ENCODE data around the gene MAP4. TPM values are rescaled to one million over a fixed set of nuclear protein-coding genes. Genes with fewer than 3 reads are reported as not detected.
"Not testable (repeated sequence)": the region's sequence is repeated elsewhere in the genome, so short reads cannot be mapped to it uniquely, and the experiment has no call there.

The MAP4 gene
- total RNA-seq, 1 donor from 2014 or later, result 107 TPM

DNA sequence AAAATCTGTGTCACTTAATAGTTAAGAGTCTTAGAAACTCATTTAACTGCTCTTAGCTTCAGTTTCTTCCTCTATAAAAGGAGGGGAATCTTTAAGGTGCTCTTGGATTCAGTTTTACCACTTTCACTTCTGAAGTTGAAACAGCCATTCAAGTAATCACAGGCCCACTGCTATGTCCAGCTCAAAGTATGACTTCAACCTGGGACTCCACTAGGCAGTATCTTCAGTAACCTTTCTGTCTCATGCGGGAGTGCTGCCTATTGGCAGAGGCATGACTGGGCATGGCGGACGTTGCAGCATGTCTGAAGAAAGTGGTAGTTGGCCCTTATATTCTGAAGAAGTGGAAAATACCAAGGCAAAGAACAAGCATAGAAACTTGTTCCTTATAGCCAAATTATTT, 121.0 kb downstream of the MAP4 start:
- peak; percentile 53 for ATAC-seq

DNA sequence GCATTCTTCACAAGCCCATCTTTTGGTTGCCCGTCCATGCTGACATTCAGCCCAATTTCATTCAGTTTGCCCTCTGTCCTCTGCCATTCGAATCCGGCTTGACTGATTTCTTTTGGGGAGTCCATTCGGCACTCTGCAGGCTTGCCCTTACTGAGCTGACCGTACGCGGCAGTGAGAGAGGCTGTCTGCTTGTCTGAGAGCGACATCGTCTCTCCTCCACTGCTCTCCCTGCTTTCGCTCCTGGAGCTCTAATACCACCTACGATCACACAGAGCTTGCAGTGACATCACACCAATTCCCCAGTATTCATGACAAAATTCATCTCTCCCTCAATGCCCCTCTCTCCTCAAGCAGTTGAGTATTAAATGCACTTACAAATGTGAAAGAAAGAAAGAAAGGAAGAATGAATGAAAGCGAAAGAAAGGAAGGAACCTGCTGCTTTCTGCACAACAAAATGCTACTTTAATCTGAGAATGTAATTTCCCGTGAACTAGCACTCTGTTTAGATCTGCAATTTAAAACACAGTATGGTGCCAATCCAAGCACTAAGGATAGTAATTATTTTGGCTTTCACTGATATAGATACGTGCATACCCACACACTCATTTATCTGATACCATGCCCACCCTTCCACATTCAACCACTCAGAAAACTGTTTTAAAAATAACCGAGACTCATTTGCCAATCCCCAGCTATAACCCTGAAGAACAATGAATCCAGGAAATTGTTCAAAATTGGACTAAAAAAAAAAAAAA, 123.8 kb downstream of the MAP4 start:
- no peak for ATAC-seq

DNA sequence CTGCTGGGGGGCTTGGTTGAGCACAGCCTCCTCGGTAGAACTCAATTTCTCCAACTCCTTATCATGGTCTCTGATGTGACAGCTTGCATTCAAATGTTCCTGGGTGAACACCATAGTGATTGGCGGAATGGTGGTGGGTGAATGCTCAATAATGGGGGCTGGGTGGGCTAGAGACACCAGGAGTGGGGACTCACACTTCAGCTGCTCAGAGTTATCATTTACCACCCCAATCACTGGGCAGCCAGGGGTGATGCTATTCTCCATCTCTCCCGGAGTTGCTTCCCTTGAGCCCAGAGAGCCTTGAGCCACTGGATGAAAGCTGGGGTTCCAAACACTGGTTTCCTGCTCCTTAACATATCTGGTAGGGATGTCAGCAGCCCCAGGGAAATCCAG, 124.6 kb downstream of the MAP4 start:
- no peak for ATAC-seq

DNA sequence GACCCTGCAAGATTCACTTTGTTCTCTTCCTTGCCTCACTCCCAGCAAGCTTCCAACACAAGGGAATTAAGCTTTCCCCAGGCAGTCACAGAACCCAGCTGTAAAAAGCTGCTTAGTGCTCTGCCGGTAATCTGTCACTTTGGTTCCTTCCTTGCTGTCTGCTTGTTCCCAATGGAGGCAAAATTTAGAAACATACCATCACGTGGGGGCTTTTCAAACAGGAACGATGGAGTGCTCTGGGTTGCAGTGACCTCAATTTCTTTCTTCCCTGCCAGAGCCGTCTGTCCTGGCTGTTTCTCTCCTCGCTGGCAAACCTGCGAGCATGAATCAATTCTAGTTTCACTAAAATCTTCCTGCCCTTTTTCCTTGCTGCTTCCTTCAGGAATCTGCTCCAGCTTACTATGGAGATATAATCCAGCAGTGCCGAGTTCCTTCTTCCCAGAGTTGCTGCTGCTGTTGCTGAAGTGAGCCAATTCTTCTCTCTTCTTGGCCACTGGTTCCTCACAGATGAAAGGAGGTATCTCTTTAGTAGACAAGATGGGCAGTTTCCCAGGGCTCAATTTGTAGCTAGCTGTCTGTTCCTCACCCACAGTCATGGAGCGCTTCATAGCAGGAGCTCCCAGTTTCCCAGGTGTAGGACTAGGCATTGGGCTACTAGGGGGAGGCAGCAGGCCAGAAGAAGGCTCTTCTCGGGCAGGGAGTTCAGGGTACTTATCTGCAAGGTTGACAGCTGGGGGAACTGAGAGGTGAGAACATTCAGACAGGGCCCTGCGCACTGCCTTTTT, 125.2 kb downstream of the MAP4 start:
- no peak for ATAC-seq

DNA sequence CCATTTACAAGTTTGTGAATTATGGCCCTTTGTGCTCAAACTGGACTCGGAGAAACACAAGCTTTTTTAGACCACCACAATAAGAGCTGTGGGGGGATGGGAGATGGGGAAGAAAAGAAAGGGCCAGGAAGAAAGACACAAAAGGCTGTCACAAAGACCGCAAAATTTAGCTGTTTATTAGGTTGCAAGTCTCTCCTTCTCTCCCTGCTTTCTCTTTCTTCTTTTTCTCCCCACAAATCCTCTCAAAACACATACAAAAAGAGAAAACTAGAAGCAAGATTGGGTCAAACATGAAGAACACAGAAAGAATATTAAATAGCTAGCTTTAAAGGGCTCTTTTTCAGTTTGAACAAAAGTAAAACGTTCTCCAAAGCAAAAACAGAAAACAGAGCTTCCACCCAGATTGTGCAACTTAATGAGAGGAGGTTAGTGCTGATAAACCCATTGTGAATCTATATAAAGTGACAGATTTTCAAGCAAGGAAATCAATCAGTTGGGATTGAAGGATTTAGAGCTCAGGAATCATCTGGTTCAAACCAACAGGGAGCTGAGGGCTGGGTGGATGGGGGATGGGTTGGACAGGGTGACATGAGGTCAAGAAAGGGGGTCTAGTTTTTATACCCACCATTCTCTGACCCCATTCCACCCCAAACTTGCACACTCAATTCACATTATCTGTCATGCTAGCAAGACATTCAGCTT, 125.9 kb downstream of the MAP4 start:
- ATAC-seq, result no peak

DNA sequence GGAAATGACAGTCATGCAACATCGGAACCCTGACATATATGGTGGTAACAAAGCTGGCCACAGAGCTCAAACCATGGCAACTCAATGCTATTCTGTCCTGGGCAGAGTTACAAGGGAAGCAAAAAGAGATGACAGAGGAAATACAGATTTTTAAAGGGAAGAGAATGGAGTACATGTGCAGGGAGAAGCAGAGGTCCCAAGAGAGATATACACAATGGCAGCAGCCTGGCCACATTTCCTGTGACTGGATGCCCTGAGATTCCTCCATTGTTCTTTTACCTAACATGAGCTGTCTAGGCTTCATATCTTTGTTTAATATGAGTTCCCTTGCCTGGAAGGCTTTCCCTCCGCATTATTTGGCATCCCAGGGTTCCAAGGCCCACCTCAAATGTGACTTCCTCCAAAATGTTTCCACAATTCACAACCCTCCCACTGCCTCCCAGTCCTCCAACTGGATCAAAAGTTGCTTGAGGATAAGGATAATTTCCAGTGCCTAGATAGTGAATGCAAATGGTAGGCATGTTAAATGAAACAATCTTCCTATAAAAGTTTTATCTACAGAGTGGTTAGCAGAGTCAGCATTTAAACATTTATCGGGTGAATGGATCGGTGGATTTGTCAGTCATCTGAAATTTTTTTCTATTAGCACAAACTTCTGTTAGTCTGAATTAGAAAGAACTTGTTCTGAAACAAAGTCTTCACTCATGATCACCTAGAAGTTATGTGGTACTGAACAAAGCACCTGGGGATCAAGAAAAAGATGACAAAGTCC, 127.0 kb downstream of the MAP4 start:
- no peak for ATAC-seq

DNA sequence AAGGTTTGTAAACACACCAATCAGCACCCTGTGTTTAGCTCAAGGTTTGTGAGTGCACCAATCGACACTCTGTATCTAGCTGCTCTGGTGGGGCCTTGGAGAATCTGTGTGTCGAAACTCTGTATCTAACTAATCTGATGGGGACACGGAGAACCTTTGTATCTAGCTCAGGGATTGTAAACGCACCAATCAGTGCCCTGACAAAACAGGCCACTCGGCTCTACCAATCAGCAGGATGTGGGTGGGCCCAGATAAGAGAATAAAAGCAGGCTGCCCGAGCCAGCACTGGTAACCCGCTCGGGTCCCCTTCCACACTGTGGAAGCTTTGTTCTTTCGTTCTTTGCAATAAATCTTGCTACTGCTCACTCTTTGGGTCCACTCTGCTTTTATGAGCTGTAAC, 128.2 kb downstream of the MAP4 start:
- ATAC-seq, result not testable (repeated sequence)

DNA sequence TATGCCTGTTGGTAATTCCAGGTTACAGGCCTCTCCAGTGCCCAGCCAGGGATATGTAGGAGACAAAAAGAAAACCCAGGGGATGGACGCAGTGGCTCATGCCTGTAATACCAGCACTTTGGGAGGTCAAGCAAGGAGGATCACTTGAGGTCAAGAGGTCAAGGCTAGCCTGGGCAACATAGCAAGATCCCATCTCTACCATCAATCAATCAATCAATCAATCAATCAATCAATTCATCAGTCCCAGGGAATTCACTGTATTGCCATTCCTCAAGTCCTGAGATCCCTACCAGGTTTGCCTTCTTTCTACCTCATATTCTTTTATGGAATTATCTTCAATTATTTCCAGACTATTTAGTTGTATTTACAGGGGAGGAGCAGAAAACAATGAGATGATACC, 131.0 kb downstream of the MAP4 start:
- ATAC-seq, result no peak

DNA sequence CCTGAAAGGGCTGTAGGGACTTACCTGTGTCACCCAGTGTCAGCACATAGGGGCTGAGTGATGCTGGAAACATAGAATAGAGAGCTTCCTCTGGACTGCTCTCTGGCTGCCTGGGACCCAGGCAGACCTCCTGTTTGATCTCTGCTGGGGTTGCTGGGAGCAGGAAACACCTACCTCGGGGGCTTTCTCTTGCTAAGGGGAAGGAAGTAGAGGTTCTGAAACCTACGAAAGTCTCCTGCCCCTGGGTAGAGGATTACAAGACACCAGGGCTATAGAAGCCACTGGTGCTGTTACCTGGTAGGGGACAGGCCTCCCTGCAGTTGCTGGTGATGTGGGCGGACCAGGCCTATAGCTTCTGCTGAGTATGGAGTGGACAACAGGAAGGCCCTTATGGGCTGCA, 131.6 kb downstream of the MAP4 start:
- ATAC-seq, result no peak

DNA sequence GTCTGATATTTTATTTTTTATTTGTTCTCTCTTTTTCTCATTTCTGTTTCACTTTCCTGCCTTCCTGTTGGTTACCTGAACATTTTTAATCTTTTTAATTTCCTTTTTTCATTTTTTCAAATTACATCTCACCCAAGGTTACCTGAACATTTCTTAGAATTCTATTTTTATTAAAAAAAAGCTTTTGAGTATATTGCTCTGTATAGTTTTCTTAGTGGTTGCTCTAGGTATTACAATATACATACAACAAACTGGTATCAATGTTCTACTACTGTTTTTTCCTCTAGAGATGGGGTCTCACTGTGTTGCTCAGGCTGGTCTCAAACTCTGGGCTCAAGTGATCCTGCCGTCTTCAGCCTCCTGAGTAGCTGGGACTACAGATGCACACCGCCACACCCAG, 133.9 kb downstream of the MAP4 start:
- ATAC-seq, result no peak

DNA sequence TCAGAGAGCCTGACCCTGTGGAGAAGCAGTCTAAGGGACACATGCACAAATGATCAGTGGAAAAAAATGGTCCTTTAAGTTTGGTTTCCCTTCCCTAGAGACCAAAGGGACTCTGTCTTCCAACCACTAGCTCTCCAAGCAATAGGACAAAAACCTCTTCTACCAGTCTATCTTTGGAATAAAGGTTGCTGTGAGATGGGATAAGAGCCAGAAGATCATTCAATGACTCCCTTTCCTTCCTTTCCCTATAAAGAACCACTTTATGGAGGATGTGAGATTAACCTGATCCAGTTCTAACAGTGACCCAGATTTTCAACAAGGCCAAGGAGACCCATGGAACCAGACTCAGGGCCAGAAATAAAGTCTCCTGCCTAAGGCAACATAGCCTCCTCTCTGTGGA, 138.5 kb downstream of the MAP4 start:
- ATAC-seq, result no peak

DNA sequence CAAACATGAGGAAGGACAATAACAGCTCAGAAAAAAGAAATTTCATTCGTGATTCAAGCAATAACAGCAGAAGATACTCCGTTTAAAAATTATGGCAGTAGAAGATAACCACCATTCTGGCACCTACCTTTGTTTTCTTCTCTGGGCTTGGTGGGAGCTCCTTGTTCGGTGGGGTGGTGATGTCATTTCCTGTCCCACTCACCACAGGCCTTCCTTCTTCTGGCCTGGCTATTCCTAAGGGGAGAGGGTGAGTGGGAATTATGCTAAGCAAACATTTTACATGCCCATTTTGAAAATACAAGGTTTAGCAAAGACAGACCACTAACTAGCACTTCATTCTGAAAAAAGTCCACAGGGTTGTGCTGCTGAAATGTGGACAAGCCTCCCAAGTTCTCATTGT, 138.9 kb downstream of the MAP4 start:
- no peak for ATAC-seq

DNA sequence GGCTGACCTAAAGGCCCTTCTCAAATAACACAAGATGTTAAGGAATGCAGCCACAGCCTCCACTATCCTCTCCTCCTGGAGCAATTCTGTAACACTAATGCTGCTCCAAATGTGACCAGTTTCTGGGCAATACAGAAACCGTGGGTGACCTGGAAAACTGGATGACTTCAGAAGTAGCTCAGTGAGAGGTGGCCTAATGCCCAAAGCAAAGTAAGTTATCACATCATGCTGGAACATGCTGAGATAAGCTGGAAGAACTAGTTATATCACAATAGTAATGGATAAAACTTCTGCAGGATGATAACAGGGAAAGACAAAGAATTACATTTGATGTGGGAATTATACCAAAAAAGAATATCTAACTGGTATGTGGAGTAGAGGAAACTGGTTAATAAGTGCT, 141.3 kb downstream of the MAP4 start:
- peak; percentile 87 for ATAC-seq

DNA sequence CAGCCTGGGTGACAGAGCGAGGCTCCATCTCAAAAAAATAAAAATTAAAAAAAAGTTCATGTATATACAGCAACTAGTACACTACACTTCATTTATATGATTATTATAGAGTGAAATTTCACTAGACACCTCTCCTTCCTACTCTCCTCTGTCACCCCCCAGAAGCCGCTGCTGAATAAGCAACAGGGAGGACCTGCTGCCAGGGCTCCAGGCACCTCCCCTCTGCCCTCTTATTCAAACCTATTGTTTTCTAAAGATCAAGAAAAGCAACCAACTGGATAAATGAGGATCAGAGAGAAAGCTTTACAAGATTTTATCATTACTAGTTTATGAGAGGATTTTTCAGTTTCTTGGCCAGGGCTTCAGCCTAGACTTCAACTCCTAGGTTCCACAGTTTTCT, 141.8 kb downstream of the MAP4 start:
- ATAC-seq, result no peak

DNA sequence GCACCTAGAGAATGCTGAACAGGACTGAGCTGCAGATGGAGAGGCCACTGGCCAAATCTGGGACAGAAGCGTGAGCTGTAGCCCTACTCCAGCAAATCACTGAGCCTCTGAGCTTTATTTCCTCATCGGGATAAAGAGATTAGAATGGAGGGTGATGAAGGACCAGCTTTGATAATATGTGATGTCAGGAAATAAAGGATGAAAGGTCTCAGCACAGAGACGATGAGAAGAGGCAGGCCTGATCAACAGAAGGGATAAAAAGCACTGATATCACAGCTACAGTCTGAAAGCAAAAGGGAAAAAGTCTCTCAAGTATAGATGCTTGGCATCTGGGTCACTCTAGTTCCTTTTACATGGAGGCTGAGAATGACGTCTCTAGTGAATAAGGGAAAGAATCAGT, 143.3 kb downstream of the MAP4 start:
- no peak for ATAC-seq

DNA sequence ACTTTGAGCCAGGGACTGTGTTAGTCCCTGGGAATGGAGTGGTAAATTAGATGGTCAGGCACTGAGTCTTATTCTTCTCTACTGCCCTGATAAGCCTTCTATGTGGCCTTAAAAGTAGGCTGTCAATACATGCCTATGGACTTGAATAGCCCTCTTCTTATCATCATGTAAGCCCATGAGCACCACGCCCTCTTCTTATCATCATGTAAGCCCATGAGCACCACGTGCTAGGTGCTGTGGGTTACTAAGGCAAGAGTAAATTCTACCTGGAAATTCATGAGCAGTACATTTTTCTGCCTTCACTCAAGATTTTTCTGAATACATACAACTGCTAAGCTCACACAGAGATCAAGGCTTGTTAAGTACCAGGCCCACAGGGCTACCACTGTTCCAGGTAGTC, 144.8 kb downstream of the MAP4 start:
- no peak for ATAC-seq

DNA sequence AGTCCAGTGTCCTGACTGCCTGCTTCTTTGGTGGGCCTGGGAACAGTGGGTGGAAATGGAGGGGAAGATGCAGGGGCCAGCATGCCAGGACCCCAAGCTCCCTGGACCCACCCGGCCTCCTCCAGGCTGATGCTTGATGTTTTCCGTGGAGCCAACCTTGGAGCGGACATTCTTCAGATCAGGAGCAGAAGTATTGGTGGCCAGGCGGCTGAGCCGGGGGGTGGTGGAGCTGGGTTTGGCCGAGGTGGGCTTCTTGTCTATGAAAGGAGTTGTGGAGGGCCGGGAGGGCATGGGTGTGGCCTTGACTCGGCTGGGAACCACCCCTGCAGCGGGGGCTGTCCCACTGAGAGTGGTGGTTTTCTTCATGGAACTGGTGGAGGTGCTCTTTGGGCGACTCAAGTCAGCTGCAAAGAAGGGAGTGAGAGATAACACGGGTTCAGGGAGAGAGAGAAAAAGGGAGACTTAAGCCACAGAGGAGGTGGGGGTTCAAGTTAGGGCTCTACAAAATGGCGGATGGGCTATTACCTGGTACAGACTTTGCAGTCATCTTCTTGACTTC, 145.4 kb downstream of the MAP4 start:
- no peak for ATAC-seq

DNA sequence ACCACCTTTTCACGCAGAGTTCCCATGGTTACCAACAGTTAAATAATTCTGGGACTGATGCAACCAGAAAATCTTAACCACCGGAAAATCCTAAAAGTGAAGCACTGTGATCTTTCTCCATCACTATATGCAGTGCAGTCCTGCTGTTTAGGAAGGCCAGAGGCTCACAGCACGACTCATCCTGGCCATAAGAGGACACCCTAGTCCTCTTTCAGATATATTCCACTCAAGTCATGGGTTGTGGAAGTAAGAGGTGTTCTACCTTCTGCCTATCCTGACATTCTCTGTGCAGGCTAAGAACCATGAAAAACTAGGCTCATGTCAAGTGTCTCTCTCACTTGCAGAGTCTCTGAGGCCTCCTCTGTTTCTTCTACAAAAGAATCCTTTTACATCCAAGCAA, 146.1 kb downstream of the MAP4 start:
- no peak for ATAC-seq

DNA sequence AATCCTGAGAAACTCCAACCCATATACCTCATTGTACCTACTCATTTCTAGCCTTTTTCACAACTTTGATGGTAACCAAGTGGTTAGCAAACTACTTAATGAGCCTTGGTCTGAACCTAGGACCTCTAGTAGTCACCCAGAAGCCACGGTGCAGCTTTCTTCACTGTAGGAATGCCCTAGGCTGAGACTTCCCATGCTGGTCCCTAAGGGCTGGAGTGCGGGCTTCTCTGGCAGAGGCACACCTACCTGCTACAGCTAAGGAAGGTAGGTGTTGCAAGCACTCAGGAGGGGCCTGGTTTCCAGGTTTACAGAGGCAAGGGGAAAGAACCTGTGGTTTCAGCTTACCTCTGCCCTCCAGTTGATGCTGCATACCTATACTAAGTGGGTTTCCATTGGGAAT, 147.9 kb downstream of the MAP4 start:
- no peak for ATAC-seq

DNA sequence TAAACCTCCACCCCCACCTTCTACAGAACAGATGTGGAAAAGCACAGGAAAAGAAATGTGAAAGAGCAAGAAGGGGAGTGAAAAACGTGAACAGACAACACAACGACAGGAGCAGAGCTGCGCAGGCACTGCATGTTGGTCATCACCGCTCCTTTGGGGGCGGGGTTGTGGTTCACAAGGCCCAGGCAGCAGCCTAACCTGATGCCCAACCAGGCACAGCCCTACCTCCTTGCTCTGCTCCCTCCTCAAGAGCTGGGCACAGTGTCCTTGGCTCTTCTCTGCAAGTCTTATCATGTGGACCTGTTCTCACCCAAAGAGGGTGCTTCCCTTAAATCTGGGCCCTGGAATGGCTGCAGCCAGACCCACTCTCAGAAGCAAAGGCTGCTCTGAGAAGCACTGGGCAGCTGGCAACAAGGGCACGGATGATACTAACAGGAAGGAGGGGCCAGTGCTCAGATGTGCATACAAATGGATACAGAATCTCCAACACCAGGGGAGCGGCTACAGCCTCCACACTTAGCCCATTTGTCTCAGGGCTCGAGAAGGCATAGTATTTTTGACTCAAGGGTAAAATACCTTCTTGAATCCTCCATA, 148.7 kb downstream of the MAP4 start:
- ATAC-seq, result no peak

DNA sequence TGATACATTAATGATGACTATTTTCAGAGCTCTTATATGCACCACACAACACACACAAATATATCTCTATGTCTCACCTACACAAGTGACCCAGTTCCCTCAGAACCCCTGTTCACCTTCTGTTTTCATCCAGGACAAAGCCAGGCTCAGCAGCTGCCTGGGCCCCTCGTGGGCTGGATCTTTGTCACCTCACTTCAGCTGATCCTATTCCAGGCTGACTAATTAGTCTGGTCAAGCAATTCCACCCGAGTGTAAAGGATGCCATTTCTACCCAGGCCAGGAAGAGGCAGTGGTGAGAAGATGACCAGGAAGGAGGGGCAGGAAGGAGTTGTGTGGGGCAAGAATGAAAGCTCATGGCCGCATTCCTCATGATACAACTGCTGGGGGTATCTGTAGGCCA, 151.0 kb downstream of the MAP4 start:
- ATAC-seq, result no peak

All from esophagus mucosa (tissue), 1 donor.